ENCODE data around the gene BRAP.
"Not testable (repeated sequence)": the region's sequence is repeated elsewhere in the genome, so short reads cannot be mapped to it uniquely, and the experiment has no call there.

BRAP gene

GRCh38 chr12:111672822-111673381 lies 12.9 kb downstream of the BRAP start:
- Histone ChIP-seq H3K27ac (ENCODE audit: low read length) (no peak overlapping the region), H3K9me3 (ENCODE audit: control insufficient read depth, low read depth, low read length) (no peaks in the 10 kb centered on the region), H3K4me1 (ENCODE audit: control insufficient read depth, low read depth, low read length) (no peaks in the 10 kb centered on the region), H3K9ac (ENCODE audit: low read length) (no peak overlapping the region), H3K36me3 (ENCODE audit: control insufficient read depth, low read depth, low read length) (peaks cover 57% of the 10 kb centered on the region), H3K4me3 (ENCODE audit: low read length) (no peak overlapping the region), H3K27me3 (ENCODE audit: control insufficient read depth, insufficient read depth, low read length) (no peaks in the 10 kb centered on the region)

GRCh38 chr12:111664961-111665865 lies 20.5 kb downstream of the BRAP start:
- Histone ChIP-seq H3K27me3 (ENCODE audit: control insufficient read depth, insufficient read depth, low read length) (no peaks in the 10 kb centered on the region), H3K9ac (ENCODE audit: low read length) (no peak overlapping the region), H3K4me3 (ENCODE audit: low read length) (no peak overlapping the region), H3K27ac (ENCODE audit: low read length) (peak overlapping the region; percentile 42), H3K9me3 (ENCODE audit: control insufficient read depth, low read depth, low read length) (no peaks in the 10 kb centered on the region), H3K36me3 (ENCODE audit: control insufficient read depth, low read depth, low read length) (peaks cover 40% of the 10 kb centered on the region), H3K4me1 (ENCODE audit: control insufficient read depth, low read depth, low read length) (peaks cover 3% of the 10 kb centered on the region)

- H3K27me3 ChIP-seq (ENCODE audit: control insufficient read depth, insufficient read depth, low read length), result no peaks in the 10 kb centered on the region
- H3K36me3 ChIP-seq (ENCODE audit: control insufficient read depth, low read depth, low read length), result peaks cover 40% of the 10 kb centered on the region
These were observed 21.3 kb downstream of the BRAP start for GRCh38 chr12:111664499-111664898.

GRCh38 chr12:111656016-111656415 lies 29.7 kb downstream of the BRAP start:
- Histone ChIP-seq H3K9ac (ENCODE audit: low read length) (no peak overlapping the region), H3K27ac (ENCODE audit: low read length) (no peak overlapping the region), H3K27me3 (ENCODE audit: control insufficient read depth, insufficient read depth, low read length) (no peaks in the 10 kb centered on the region), H3K4me3 (ENCODE audit: low read length) (no peak overlapping the region), H3K4me1 (ENCODE audit: control insufficient read depth, low read depth, low read length) (no peaks in the 10 kb centered on the region), H3K9me3 (ENCODE audit: control insufficient read depth, low read depth, low read length) (no peaks in the 10 kb centered on the region), H3K36me3 (ENCODE audit: control insufficient read depth, low read depth, low read length) (peaks cover 61% of the 10 kb centered on the region)

More at GRCh38 chr12:111664499-111664898, 21.3 kb downstream of the BRAP start:
- Histone ChIP-seq H3K9me3 (ENCODE audit: control insufficient read depth, low read depth, low read length) (no peaks in the 10 kb centered on the region), H3K9ac (ENCODE audit: low read length) (no peak overlapping the region), H3K4me1 (ENCODE audit: control insufficient read depth, low read depth, low read length) (peaks cover 3% of the 10 kb centered on the region), H3K4me3 (ENCODE audit: low read length) (no peak overlapping the region), H3K27ac (ENCODE audit: low read length) (no peak overlapping the region)

- H3K9me3 ChIP-seq (ENCODE audit: control insufficient read depth, low read depth, low read length), result no peaks in the 10 kb centered on the region
- no peak overlapping the region for H3K27ac ChIP-seq (ENCODE audit: low read length)
- H3K4me1 ChIP-seq (ENCODE audit: control insufficient read depth, low read depth, low read length), result no peaks in the 10 kb centered on the region
- no peaks in the 10 kb centered on the region for H3K27me3 ChIP-seq (ENCODE audit: control insufficient read depth, insufficient read depth, low read length)
- peaks cover 65% of the 10 kb centered on the region for H3K36me3 ChIP-seq (ENCODE audit: control insufficient read depth, low read depth, low read length)
- no peak overlapping the region for H3K4me3 ChIP-seq (ENCODE audit: low read length)
- no peak overlapping the region for H3K9ac ChIP-seq (ENCODE audit: low read length)
These were observed 30.4 kb downstream of the BRAP start for GRCh38 chr12:111655356-111655755.

- no peak overlapping the region for H3K4me3 ChIP-seq (ENCODE audit: low read length)
- H3K4me1 ChIP-seq (ENCODE audit: control insufficient read depth, low read depth, low read length), result no peaks in the 10 kb centered on the region
- H3K9me3 ChIP-seq (ENCODE audit: control insufficient read depth, low read depth, low read length), result no peaks in the 10 kb centered on the region
- no peak overlapping the region for H3K9ac ChIP-seq (ENCODE audit: low read length)
- no peaks in the 10 kb centered on the region for H3K27me3 ChIP-seq (ENCODE audit: control insufficient read depth, insufficient read depth, low read length)
- H3K36me3 ChIP-seq (ENCODE audit: control insufficient read depth, low read depth, low read length), result peaks cover 57% of the 10 kb centered on the region
- H3K27ac ChIP-seq (ENCODE audit: low read length), result no peak overlapping the region
These were observed 32.2 kb downstream of the BRAP start for GRCh38 chr12:111653596-111653995.

- peaks cover 53% of the 10 kb centered on the region for H3K36me3 ChIP-seq (ENCODE audit: control insufficient read depth, low read depth, low read length)
- H3K9ac ChIP-seq (ENCODE audit: low read length); H3K27ac ChIP-seq (ENCODE audit: low read length); H3K4me1 ChIP-seq (ENCODE audit: control insufficient read depth, low read depth, low read length); H3K9me3 ChIP-seq (ENCODE audit: control insufficient read depth, low read depth, low read length); H3K4me3 ChIP-seq (ENCODE audit: low read length); H3K27me3 ChIP-seq (ENCODE audit: control insufficient read depth, insufficient read depth, low read length): not testable (repeated sequence)
These were observed 33.2 kb downstream of the BRAP start for GRCh38 chr12:111652530-111652929.

- Histone ChIP-seq H3K9me3 (ENCODE audit: control insufficient read depth, low read depth, low read length) (no peaks in the 10 kb centered on the region), H3K4me3 (ENCODE audit: low read length) (no peak overlapping the region), H3K4me1 (ENCODE audit: control insufficient read depth, low read depth, low read length) (no peaks in the 10 kb centered on the region), H3K9ac (ENCODE audit: low read length) (no peak overlapping the region), H3K36me3 (ENCODE audit: control insufficient read depth, low read depth, low read length) (peaks cover 60% of the 10 kb centered on the region), H3K27me3 (ENCODE audit: control insufficient read depth, insufficient read depth, low read length) (no peaks in the 10 kb centered on the region), H3K27ac (ENCODE audit: low read length) (no peak overlapping the region)
These were observed 34.8 kb downstream of the BRAP start for GRCh38 chr12:111650912-111651311.

GRCh38 chr12:111645433-111645832 lies 40.3 kb downstream of the BRAP start:
- H3K27ac ChIP-seq (ENCODE audit: low read length), result no peak overlapping the region
- H3K4me1 ChIP-seq (ENCODE audit: control insufficient read depth, low read depth, low read length), result no peaks in the 10 kb centered on the region
- no peaks in the 10 kb centered on the region for H3K27me3 ChIP-seq (ENCODE audit: control insufficient read depth, insufficient read depth, low read length)
- H3K36me3 ChIP-seq (ENCODE audit: control insufficient read depth, low read depth, low read length), result peaks cover 47% of the 10 kb centered on the region
- H3K4me3 ChIP-seq (ENCODE audit: low read length), result no peak overlapping the region
- no peak overlapping the region for H3K9ac ChIP-seq (ENCODE audit: low read length)
- no peaks in the 10 kb centered on the region for H3K9me3 ChIP-seq (ENCODE audit: control insufficient read depth, low read depth, low read length)

- no peak overlapping the region for H3K4me3 ChIP-seq (ENCODE audit: low read length)
- no peaks in the 10 kb centered on the region for H3K27me3 ChIP-seq (ENCODE audit: control insufficient read depth, insufficient read depth, low read length)
- peaks cover 40% of the 10 kb centered on the region for H3K36me3 ChIP-seq (ENCODE audit: control insufficient read depth, low read depth, low read length)
- no peaks in the 10 kb centered on the region for H3K9me3 ChIP-seq (ENCODE audit: control insufficient read depth, low read depth, low read length)
- no peaks in the 10 kb centered on the region for H3K4me1 ChIP-seq (ENCODE audit: control insufficient read depth, low read depth, low read length)
- H3K9ac ChIP-seq (ENCODE audit: low read length), result no peak overlapping the region
- no peak overlapping the region for H3K27ac ChIP-seq (ENCODE audit: low read length)
These were observed 42.3 kb downstream of the BRAP start for GRCh38 chr12:111643427-111643826.

- H3K4me1 ChIP-seq (ENCODE audit: control insufficient read depth, low read depth, low read length), result no peaks in the 10 kb centered on the region
- H3K9ac ChIP-seq (ENCODE audit: low read length), result no peak overlapping the region
- H3K27ac ChIP-seq (ENCODE audit: low read length), result no peak overlapping the region
- no peak overlapping the region for H3K4me3 ChIP-seq (ENCODE audit: low read length)
- no peaks in the 10 kb centered on the region for H3K9me3 ChIP-seq (ENCODE audit: control insufficient read depth, low read depth, low read length)
- no peaks in the 10 kb centered on the region for H3K27me3 ChIP-seq (ENCODE audit: control insufficient read depth, insufficient read depth, low read length)
- peaks cover 40% of the 10 kb centered on the region for H3K36me3 ChIP-seq (ENCODE audit: control insufficient read depth, low read depth, low read length)
These were observed 42.9 kb downstream of the BRAP start for GRCh38 chr12:111642681-111643426.
